GM23338 (cell line): ENCODE results near the gene DNAJB12. TPM values are rescaled to one million over a fixed set of nuclear protein-coding genes. Genes with fewer than 3 reads are reported as not detected.

ENCODE experiments used
- ATAC-seq: fragments of 200-7000 bp; cut with Tn5 transposase; 3 replicates; pipeline ENCODE4 v1.9.1; 2020
- DNase-seq: peaks from one replicate; pipeline ENCODE4 v3.0.0-alpha.2; 2015; ENCODE audit warnings: low spot score
- H2AFZ ChIP-seq: fragments of 200-600 bp; sonication (generic); 2 replicates; pipeline ENCODE4 v1.8.0; 2016; ENCODE audit warnings: antibody characterized with exemption, mild to moderate bottlenecking, moderate library complexity
- H3F3A ChIP-seq: fragments of 200-600 bp; sonication (generic); replicated peaks from 2 replicates; pipeline ENCODE4 v1.8.0; 2017; ENCODE audit warnings: antibody characterized with exemption, mixed run types, low read depth
- H3K27ac ChIP-seq: fragments of 200-600 bp; sonication (generic); 2 replicates; pipeline ENCODE4 v1.6.1; 2016; ENCODE audit warnings: low read depth
- H3K27me3 ChIP-seq: fragments of 200-600 bp; sonication (generic); 2 replicates; pipeline ENCODE4 v1.8.0; 2016; ENCODE audit warnings: mild to moderate bottlenecking, mixed run types, moderate library complexity; ENCODE audit not compliant: insufficient read depth
- H3K36me3 ChIP-seq: fragments of 200-600 bp; sonication (generic); 2 replicates; pipeline ENCODE4 v1.8.0; 2016; ENCODE audit warnings: mild to moderate bottlenecking; ENCODE audit not compliant: insufficient read depth
- H3K4me1 ChIP-seq: fragments of 200-600 bp; sonication (generic); 2 replicates; pipeline ENCODE4 v1.8.0; 2016; ENCODE audit warnings: mild to moderate bottlenecking, moderate library complexity; ENCODE audit not compliant: insufficient read depth
- H3K4me2 ChIP-seq: fragments of 200-600 bp; sonication (generic); 2 replicates; pipeline ENCODE4 v1.7.1; 2017; ENCODE audit warnings: mixed run types
- H3K4me3 ChIP-seq: fragments of 200-600 bp; sonication (generic); 2 replicates; pipeline ENCODE4 v1.6.1; 2016; ENCODE audit warnings: mixed run types
- H3K79me2 ChIP-seq: fragments of 200-600 bp; sonication (generic); replicated peaks from 2 replicates; pipeline ENCODE4 v1.8.0; 2017; ENCODE audit warnings: mild to moderate bottlenecking; ENCODE audit not compliant: insufficient read depth
- H3K9me2 ChIP-seq: fragments of 200-600 bp; sonication (generic); 2 replicates; pipeline ENCODE4 v1.8.0; 2017; ENCODE audit not compliant: insufficient read depth
- H4K20me1 ChIP-seq: fragments of 200-600 bp; sonication (generic); replicated peaks from 2 replicates; pipeline ENCODE4 v1.8.0; 2017; ENCODE audit warnings: mild to moderate bottlenecking; ENCODE audit not compliant: insufficient read depth
- H3K27ac Mint-ChIP-seq: 2 replicates; pipeline ENCODE4 v1.8.0; 2020; ENCODE audit warnings: inconsistent platforms, mild to moderate bottlenecking, moderate library complexity, mixed read lengths
- H3K27me3 Mint-ChIP-seq: 3 replicates; pipeline ENCODE4 v1.8.0; 2022; ENCODE audit warnings: low read depth, mild to moderate bottlenecking, moderate library complexity, mixed read lengths, inconsistent platforms; ENCODE audit not compliant: insufficient read depth, poor library complexity
- H3K36me3 Mint-ChIP-seq: 3 replicates; pipeline ENCODE4 v1.8.0; 2021; ENCODE audit warnings: low read depth, mild to moderate bottlenecking, inconsistent platforms, moderate library complexity, mixed read lengths
- H3K4me1 Mint-ChIP-seq: 3 replicates; pipeline ENCODE4 v1.8.0; 2020; ENCODE audit warnings: mild to moderate bottlenecking, inconsistent platforms, mixed read lengths
- H3K4me3 Mint-ChIP-seq: 3 replicates; pipeline ENCODE4 v1.8.0; 2021; ENCODE audit warnings: moderate library complexity, mild to moderate bottlenecking, inconsistent platforms, mixed read lengths
- H3K9me3 Mint-ChIP-seq: 3 replicates; pipeline ENCODE4 v1.8.0; 2020; ENCODE audit warnings: moderate library complexity, mild to moderate bottlenecking, inconsistent platforms, mixed read lengths
- CREB1 ChIP-seq: fragments of 250-450 bp; sonication (Bioruptor Pico); IDR thresholded peaks from 2 replicates; pipeline ENCODE4 v1.5.0; 2020; ENCODE audit warnings: low read depth, mild to moderate bottlenecking, moderate library complexity
- EZH2 ChIP-seq: fragments of 200-600 bp; sonication (generic); IDR thresholded peaks from one replicate; pipeline ENCODE4 v1.8.0; 2017; ENCODE audit warnings: antibody characterized with exemption, mild to moderate bottlenecking, low read depth; ENCODE audit not compliant: unreplicated experiment
- EZH2phosphoT487 ChIP-seq: fragments of 200-600 bp; sonication (generic); IDR thresholded peaks from one replicate; pipeline ENCODE4 v1.8.1; 2018; ENCODE audit warnings: antibody characterized with exemption; ENCODE audit not compliant: unreplicated experiment
- JUNB ChIP-seq: IDR thresholded peaks from one replicate; pipeline ENCODE4 v1.6.1; 2016; ENCODE audit warnings: antibody characterized with exemption; ENCODE audit not compliant: unreplicated experiment
- NANOG ChIP-seq: IDR thresholded peaks from 2 replicates; pipeline ENCODE4 v1.6.1; 2016; ENCODE audit warnings: antibody characterized with exemption, borderline replicate concordance
- POLR2AphosphoS5 ChIP-seq: IDR thresholded peaks from 2 replicates; pipeline ENCODE4 v1.6.1; 2016; ENCODE audit warnings: antibody characterized with exemption, low read depth
- STAT1 ChIP-seq: IDR thresholded peaks from one replicate; pipeline ENCODE4 v1.6.1; 2016; ENCODE audit warnings: antibody characterized with exemption; ENCODE audit not compliant: unreplicated experiment
- ZNF114 ChIP-seq: fragments of 250-450 bp; sonication (Bioruptor Pico); IDR thresholded peaks from 2 replicates; pipeline ENCODE4 v1.5.0; 2020; ENCODE audit warnings: mild to moderate bottlenecking, moderate library complexity
- ZNF331 ChIP-seq: fragments of 250-450 bp; sonication (Bioruptor Pico); IDR thresholded peaks from 2 replicates; pipeline ENCODE4 v1.5.0; 2020; ENCODE audit warnings: low read depth, mild to moderate bottlenecking, moderate library complexity
- polyA plus RNA-seq: library from polyadenylated mRNA; unstranded; fragments of >200 nt; fragmentation: Nextera tagmentation; extraction: Ambion mirVana; gene quantifications from 2 replicates; pipeline ENCODE4 v1.2.1, GENCODE V29; 2016
- total RNA-seq: library from RNA; depleted of rRNA; stranded (reverse); fragments of >200 nt; shearing (Covaris generic); gene quantifications from 2 replicates; pipeline ENCODE4 v1.2.3, GENCODE V29; 2014
- TF ChIP-seq, protein P1 (sequence below): fragments of 250-450 bp; sonication (Bioruptor Pico); IDR thresholded peaks from 2 replicates; pipeline ENCODE4 v1.5.0; 2020; ENCODE audit warnings: mild to moderate bottlenecking, moderate library complexity
- TF ChIP-seq, protein P2 (sequence below): IDR thresholded peaks from 2 replicates; pipeline ENCODE4 v1.6.1; 2016; ENCODE audit warnings: antibody characterized with exemption
- TF ChIP-seq, protein P3 (sequence below), 2 experiments: fragments of 200-600 bp in 1 of 2; sonication (generic) in 1 of 2; conservative IDR thresholded peaks; 2 replicates each; pipeline versions ENCODE4 v1.5.1 to v1.6.1; 2016 to 2017; ENCODE audit warnings: antibody characterized with exemption in 2 of 2, low read depth in 2 of 2, mild to moderate bottlenecking in 2 of 2, moderate library complexity in 1 of 2
- TF ChIP-seq, protein P4 (sequence below): IDR thresholded peaks from one replicate; pipeline ENCODE4 v1.6.1; 2018; ENCODE audit warnings: antibody characterized with exemption; ENCODE audit not compliant: unreplicated experiment

The DNAJB12 gene
- total and polyA plus RNA-seq, 2 experiments from 2014 or later: 12.8 to 16.0 TPM

DNA sequence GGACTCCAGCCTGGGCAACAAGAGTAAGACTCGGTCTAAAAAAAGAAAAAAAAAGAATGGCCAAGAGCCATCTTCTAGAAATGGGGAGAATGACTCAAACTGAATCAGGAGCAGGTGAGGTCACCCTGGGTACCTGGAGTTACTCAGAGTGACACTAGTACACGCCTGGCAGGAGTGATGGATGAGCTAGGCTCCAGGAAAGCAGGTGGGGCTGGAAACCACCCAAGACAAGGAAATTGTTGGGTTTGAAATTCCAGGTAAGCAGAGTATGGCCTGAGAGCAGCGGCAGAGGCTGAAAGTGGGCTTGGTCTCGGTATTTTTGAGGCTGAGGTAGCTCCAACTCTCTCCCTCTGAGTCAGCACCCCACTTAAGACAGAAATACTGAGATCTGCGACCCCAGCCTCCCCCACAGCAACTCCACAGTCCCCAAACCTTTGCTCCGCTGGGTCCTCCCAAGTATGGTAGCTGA, 62.5 kb downstream of the DNAJB12 start:
- H3K79me2 ChIP-seq: no peaks in the 10 kb centered on the region
- no peak for ATAC-seq
- Mint-ChIP-seq H3K4me3 (no peak overlapping the region), H3K4me1 (peaks cover 11% of the 10 kb centered on the region), H3K36me3 (no peaks in the 10 kb centered on the region; the same call in 2 of the 3 replicates), H3K27ac (no peak overlapping the region), H3K9me3 (no peaks in the 10 kb centered on the region), H3K27me3 (peaks cover 4% of the 10 kb centered on the region)
- H3K4me2 ChIP-seq: no peak overlapping the region
- TF ChIP-seq NANOG (no peak), CREB1 (CRISPR knock-in tag) (no peak), ZNF114 (CRISPR knock-in tag) (no peak), ZNF331 (no peak), EZH2phosphoT487 (no peak), JUNB (no peak), EZH2 (no peak), POLR2AphosphoS5 (no peak), STAT1 (no peak)
- TF ChIP-seq, protein P1, sequence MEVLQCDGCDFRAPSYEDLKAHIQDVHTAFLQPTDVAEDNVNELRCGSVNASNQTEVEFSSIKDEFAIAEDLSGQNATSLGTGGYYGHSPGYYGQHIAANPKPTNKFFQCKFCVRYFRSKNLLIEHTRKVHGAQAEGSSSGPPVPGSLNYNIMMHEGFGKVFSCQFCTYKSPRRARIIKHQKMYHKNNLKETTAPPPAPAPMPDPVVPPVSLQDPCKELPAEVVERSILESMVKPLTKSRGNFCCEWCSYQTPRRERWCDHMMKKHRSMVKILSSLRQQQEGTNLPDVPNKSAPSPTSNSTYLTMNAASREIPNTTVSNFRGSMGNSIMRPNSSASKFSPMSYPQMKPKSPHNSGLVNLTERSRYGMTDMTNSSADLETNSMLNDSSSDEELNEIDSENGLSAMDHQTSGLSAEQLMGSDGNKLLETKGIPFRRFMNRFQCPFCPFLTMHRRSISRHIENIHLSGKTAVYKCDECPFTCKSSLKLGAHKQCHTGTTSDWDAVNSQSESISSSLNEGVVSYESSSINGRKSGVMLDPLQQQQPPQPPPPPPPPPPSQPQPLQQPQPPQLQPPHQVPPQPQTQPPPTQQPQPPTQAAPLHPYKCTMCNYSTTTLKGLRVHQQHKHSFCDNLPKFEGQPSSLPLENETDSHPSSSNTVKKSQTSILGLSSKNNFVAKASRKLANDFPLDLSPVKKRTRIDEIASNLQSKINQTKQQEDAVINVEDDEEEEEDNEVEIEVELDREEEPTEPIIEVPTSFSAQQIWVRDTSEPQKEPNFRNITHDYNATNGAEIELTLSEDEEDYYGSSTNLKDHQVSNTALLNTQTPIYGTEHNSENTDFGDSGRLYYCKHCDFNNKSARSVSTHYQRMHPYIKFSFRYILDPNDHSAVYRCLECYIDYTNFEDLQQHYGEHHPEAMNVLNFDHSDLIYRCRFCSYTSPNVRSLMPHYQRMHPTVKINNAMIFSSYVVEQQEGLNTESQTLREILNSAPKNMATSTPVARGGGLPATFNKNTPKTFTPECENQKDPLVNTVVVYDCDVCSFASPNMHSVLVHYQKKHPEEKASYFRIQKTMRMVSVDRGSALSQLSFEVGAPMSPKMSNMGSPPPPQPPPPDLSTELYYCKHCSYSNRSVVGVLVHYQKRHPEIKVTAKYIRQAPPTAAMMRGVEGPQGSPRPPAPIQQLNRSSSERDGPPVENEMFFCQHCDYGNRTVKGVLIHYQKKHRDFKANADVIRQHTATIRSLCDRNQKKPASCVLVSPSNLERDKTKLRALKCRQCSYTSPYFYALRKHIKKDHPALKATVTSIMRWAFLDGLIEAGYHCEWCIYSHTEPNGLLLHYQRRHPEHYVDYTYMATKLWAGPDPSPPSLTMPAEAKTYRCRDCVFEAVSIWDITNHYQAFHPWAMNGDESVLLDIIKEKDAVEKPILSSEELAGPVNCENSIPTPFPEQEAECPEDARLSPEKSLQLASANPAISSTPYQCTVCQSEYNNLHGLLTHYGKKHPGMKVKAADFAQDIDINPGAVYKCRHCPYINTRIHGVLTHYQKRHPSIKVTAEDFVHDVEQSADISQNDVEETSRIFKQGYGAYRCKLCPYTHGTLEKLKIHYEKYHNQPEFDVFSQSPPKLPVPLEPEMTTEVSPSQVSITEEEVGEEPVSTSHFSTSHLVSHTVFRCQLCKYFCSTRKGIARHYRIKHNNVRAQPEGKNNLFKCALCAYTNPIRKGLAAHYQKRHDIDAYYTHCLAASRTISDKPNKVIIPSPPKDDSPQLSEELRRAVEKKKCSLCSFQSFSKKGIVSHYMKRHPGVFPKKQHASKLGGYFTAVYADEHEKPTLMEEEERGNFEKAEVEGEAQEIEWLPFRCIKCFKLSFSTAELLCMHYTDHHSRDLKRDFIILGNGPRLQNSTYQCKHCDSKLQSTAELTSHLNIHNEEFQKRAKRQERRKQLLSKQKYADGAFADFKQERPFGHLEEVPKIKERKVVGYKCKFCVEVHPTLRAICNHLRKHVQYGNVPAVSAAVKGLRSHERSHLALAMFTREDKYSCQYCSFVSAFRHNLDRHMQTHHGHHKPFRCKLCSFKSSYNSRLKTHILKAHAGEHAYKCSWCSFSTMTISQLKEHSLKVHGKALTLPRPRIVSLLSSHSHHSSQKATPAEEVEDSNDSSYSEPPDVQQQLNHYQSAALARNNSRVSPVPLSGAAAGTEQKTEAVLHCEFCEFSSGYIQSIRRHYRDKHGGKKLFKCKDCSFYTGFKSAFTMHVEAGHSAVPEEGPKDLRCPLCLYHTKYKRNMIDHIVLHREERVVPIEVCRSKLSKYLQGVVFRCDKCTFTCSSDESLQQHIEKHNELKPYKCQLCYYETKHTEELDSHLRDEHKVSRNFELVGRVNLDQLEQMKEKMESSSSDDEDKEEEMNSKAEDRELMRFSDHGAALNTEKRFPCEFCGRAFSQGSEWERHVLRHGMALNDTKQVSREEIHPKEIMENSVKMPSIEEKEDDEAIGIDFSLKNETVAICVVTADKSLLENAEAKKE (CRISPR knock-in tag): no peak
- TF ChIP-seq, protein P2, sequence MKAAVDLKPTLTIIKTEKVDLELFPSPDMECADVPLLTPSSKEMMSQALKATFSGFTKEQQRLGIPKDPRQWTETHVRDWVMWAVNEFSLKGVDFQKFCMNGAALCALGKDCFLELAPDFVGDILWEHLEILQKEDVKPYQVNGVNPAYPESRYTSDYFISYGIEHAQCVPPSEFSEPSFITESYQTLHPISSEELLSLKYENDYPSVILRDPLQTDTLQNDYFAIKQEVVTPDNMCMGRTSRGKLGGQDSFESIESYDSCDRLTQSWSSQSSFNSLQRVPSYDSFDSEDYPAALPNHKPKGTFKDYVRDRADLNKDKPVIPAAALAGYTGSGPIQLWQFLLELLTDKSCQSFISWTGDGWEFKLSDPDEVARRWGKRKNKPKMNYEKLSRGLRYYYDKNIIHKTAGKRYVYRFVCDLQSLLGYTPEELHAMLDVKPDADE: no peak
- TF ChIP-seq, protein P3, sequence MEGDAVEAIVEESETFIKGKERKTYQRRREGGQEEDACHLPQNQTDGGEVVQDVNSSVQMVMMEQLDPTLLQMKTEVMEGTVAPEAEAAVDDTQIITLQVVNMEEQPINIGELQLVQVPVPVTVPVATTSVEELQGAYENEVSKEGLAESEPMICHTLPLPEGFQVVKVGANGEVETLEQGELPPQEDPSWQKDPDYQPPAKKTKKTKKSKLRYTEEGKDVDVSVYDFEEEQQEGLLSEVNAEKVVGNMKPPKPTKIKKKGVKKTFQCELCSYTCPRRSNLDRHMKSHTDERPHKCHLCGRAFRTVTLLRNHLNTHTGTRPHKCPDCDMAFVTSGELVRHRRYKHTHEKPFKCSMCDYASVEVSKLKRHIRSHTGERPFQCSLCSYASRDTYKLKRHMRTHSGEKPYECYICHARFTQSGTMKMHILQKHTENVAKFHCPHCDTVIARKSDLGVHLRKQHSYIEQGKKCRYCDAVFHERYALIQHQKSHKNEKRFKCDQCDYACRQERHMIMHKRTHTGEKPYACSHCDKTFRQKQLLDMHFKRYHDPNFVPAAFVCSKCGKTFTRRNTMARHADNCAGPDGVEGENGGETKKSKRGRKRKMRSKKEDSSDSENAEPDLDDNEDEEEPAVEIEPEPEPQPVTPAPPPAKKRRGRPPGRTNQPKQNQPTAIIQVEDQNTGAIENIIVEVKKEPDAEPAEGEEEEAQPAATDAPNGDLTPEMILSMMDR (conservative IDR thresholded peaks at IDR 0.05; ENCODE audit: low read depth in 2 of 2): no peak
- TF ChIP-seq, protein P4, sequence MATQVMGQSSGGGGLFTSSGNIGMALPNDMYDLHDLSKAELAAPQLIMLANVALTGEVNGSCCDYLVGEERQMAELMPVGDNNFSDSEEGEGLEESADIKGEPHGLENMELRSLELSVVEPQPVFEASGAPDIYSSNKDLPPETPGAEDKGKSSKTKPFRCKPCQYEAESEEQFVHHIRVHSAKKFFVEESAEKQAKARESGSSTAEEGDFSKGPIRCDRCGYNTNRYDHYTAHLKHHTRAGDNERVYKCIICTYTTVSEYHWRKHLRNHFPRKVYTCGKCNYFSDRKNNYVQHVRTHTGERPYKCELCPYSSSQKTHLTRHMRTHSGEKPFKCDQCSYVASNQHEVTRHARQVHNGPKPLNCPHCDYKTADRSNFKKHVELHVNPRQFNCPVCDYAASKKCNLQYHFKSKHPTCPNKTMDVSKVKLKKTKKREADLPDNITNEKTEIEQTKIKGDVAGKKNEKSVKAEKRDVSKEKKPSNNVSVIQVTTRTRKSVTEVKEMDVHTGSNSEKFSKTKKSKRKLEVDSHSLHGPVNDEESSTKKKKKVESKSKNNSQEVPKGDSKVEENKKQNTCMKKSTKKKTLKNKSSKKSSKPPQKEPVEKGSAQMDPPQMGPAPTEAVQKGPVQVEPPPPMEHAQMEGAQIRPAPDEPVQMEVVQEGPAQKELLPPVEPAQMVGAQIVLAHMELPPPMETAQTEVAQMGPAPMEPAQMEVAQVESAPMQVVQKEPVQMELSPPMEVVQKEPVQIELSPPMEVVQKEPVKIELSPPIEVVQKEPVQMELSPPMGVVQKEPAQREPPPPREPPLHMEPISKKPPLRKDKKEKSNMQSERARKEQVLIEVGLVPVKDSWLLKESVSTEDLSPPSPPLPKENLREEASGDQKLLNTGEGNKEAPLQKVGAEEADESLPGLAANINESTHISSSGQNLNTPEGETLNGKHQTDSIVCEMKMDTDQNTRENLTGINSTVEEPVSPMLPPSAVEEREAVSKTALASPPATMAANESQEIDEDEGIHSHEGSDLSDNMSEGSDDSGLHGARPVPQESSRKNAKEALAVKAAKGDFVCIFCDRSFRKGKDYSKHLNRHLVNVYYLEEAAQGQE: no peak
- no peak overlapping the region for H2AFZ ChIP-seq
- peaks cover 11% of the 10 kb centered on the region; the same call in 1 of the 2 replicates for H3F3A ChIP-seq
- no peak overlapping the region for H3K27ac ChIP-seq
- no peaks in the 10 kb centered on the region for H3K9me2 ChIP-seq
- no peak overlapping the region for H3K4me3 ChIP-seq
- peaks cover 20% of the 10 kb centered on the region; the same call in 1 of the 2 replicates for H3K4me1 ChIP-seq
- no peaks in the 10 kb centered on the region for H3K36me3 ChIP-seq
- DNase-seq: no peak
- no peaks in the 10 kb centered on the region for H3K27me3 ChIP-seq
- H4K20me1 ChIP-seq: no peaks in the 10 kb centered on the region
